Duodenal mucosa (tissue), 2 donors: Measurements from ENCODE around the gene ELK1.

Experiments used
- H3K27ac ChIP-seq: one replicate; pipeline ENCODE4 v1.7.0; 2013; ENCODE audit warnings: low read depth, low read length
- H3K27me3 ChIP-seq, 2 donors: one replicate each; pipeline ENCODE4 v1.7.0; 2013; ENCODE audit warnings: low read length in 2 of 2, control low read depth in 1 of 2; ENCODE audit not compliant: insufficient read depth in 2 of 2, control insufficient read depth in 1 of 2
- H3K36me3 ChIP-seq, 2 donors: one replicate each; pipeline ENCODE4 v1.7.0; 2013; ENCODE audit warnings: low read length in 2 of 2, control low read depth in 1 of 2; ENCODE audit not compliant: insufficient read depth in 2 of 2, control insufficient read depth in 1 of 2
- H3K4me1 ChIP-seq, 2 donors: one replicate each; pipeline ENCODE4 v1.7.0; 2013; ENCODE audit warnings: low read length in 2 of 2, control low read depth in 1 of 2; ENCODE audit not compliant: insufficient read depth in 2 of 2, control insufficient read depth in 1 of 2
- H3K4me3 ChIP-seq, 2 donors: one replicate each; pipeline ENCODE4 v1.7.0; 2013; ENCODE audit warnings: low read length in 2 of 2, low read depth in 1 of 2
- H3K9ac ChIP-seq, 2 donors: one replicate each; pipeline ENCODE4 v1.7.0; 2013; ENCODE audit warnings: low read length in 2 of 2, low read depth in 1 of 2
- H3K9me3 ChIP-seq, 2 donors: one replicate each; pipeline ENCODE4 v1.7.0; 2013; ENCODE audit warnings: low read length in 2 of 2, control low read depth in 1 of 2; ENCODE audit not compliant: control insufficient read depth in 1 of 2

The ELK1 gene

GRCh38 chrX:47646636-47647035 is 3.7 kb downstream of the ELK1 start:
- H3K4me3 ChIP-seq, result no peak overlapping the region
- peaks cover 17 to 21% of the 10 kb centered on the region in 2 donors for H3K4me1 ChIP-seq
- H3K9ac ChIP-seq, result no peak overlapping the region
- no peaks in the 10 kb centered on the region for H3K9me3 ChIP-seq
- no peaks in the 10 kb centered on the region for H3K27me3 ChIP-seq
- H3K36me3 ChIP-seq, result peaks cover 0 to under 1% of the 10 kb centered on the region in 2 donors
- no peak overlapping the region for H3K27ac ChIP-seq

- H3K9me3 ChIP-seq, result no peaks in the 10 kb centered on the region
- H3K4me3 ChIP-seq, result no peak overlapping the region
- peaks cover 13% of the 10 kb centered on the region in 2 donors for H3K4me1 ChIP-seq
- no peaks in the 10 kb centered on the region for H3K27me3 ChIP-seq
- no peak overlapping the region for H3K9ac ChIP-seq
- no peak overlapping the region for H3K27ac ChIP-seq
- H3K36me3 ChIP-seq, result peaks cover 4 to 11% of the 10 kb centered on the region in 2 donors
Measured at GRCh38 chrX:47645530-47645929, 4.8 kb downstream of the ELK1 start.

- H3K36me3 ChIP-seq, result peaks cover 11 to 21% of the 10 kb centered on the region in 2 donors
- H3K27me3 ChIP-seq, result no peaks in the 10 kb centered on the region
- no peak overlapping the region for H3K27ac ChIP-seq
- H3K4me3 ChIP-seq, result no peak overlapping the region
- peaks cover 13% of the 10 kb centered on the region in 2 donors for H3K4me1 ChIP-seq
- no peak overlapping the region for H3K9ac ChIP-seq
- H3K9me3 ChIP-seq, result no peaks in the 10 kb centered on the region
Measured at GRCh38 chrX:47644557-47645091, 5.7 kb downstream of the ELK1 start.

GRCh38 chrX:47643926-47644325 is 6.4 kb downstream of the ELK1 start:
- Histone ChIP-seq H3K36me3 (peaks cover 11 to 25% of the 10 kb centered on the region in 2 donors), H3K4me1 (peaks cover 6 to 8% of the 10 kb centered on the region in 2 donors), H3K9ac (no peak overlapping the region), H3K27ac (no peak overlapping the region), H3K4me3 (no peak overlapping the region), H3K9me3 (no peaks in the 10 kb centered on the region), H3K27me3 (no peaks in the 10 kb centered on the region)

- H3K4me1 ChIP-seq, result no peaks in the 10 kb centered on the region
- H3K9me3 ChIP-seq, result no peaks in the 10 kb centered on the region
- H3K9ac ChIP-seq, result no peak overlapping the region
- H3K36me3 ChIP-seq, result peaks cover 19 to 58% of the 10 kb centered on the region in 2 donors
- H3K4me3 ChIP-seq, result no peak overlapping the region
- H3K27ac ChIP-seq, result no peak overlapping the region
- H3K27me3 ChIP-seq, result no peaks in the 10 kb centered on the region
Measured at GRCh38 chrX:47638816-47639215, 11.5 kb downstream of the ELK1 start.

GRCh38 chrX:47637546-47638195 is 12.7 kb downstream of the ELK1 start:
- Histone ChIP-seq H3K9me3 (no peaks in the 10 kb centered on the region), H3K27ac (no peak overlapping the region), H3K36me3 (peaks cover 19 to 58% of the 10 kb centered on the region in 2 donors), H3K27me3 (no peaks in the 10 kb centered on the region), H3K4me3 (no peak overlapping the region), H3K4me1 (no peaks in the 10 kb centered on the region), H3K9ac (no peak overlapping the region)

- Histone ChIP-seq H3K27me3 (no peaks in the 10 kb centered on the region), H3K36me3 (peaks cover 12 to 41% of the 10 kb centered on the region in 2 donors), H3K4me3 (no peak overlapping the region), H3K4me1 (peaks cover 0 to 2% of the 10 kb centered on the region in 2 donors), H3K9me3 (no peaks in the 10 kb centered on the region), H3K27ac (no peak overlapping the region), H3K9ac (no peak overlapping the region)
Measured at GRCh38 chrX:47634871-47635575, 15.3 kb downstream of the ELK1 start.

- Histone ChIP-seq H3K4me3 (no peak overlapping the region), H3K9ac (no peak overlapping the region), H3K9me3 (no peaks in the 10 kb centered on the region), H3K4me1 (peaks cover 0 to 3% of the 10 kb centered on the region in 2 donors), H3K27ac (no peak overlapping the region), H3K36me3 (peaks cover 8 to 33% of the 10 kb centered on the region in 2 donors), H3K27me3 (no peaks in the 10 kb centered on the region)
Measured at GRCh38 chrX:47633689-47634590, 16.4 kb downstream of the ELK1 start.

GRCh38 chrX:47632666-47633065 is 17.7 kb downstream of the ELK1 start:
- H3K4me1 ChIP-seq, result peaks cover 0 to 3% of the 10 kb centered on the region in 2 donors
- no peak overlapping the region for H3K4me3 ChIP-seq
- no peaks in the 10 kb centered on the region for H3K27me3 ChIP-seq
- no peaks in the 10 kb centered on the region for H3K9me3 ChIP-seq
- no peak overlapping the region for H3K9ac ChIP-seq
- H3K27ac ChIP-seq, result no peak overlapping the region
- peaks cover 0 to 22% of the 10 kb centered on the region in 2 donors for H3K36me3 ChIP-seq
